ENCODE measurements around the gene TPSD1.
A peak's percentile ranks its signal among the peaks of the same experiment; 100 is the strongest.
"Not testable (repeated sequence)": the region's sequence is repeated elsewhere in the genome, so short reads cannot be mapped to it uniquely, and the experiment has no call there.

Gene TPSD1

DNA sequence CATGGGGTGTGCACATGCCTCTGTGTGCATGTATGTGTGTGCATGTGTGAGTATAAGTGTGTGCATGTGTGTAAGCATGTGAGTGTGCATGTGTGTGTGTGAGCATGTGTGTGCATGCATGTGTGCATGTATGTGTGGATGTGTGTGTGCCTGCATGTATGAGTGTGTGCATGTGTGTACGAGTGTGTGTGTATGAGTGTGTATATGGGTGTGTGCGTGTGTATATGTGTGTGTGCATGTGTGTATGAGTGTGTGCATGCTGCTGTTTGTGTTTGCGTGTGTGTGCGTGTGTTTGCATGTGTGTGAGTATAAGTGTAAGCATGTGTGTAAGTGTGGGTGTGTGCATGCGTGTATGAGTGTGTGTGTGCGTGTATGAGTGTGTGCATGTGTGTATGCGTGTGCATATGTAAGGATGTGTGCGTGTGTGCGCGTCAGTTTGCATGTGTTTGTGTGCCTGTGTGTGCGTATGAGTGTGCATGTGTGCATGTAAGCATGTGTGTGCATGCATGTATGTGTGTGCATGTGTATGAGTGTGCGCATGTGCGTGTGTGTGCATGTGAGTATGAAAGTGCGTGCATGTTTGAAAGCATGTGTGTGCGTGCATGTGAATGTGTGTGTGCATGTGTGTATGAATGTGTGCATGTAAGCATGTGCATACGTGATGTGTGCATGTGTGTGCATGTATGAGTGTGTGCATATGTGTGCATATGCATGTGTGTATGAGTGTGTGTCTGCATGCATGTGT is 8.6 kb downstream of the TPSD1 start:
- no peak overlapping the region for H3K27ac ChIP-seq
- intact Hi-C loops (cut with DNase I; ENCODE audit: low total_unique reads): no loop called here

GRCh38 chr16:1265090-1265630 is 9.3 kb downstream of the TPSD1 start:
- no peak overlapping the region for H3K27ac ChIP-seq
- no peak for DNase-seq
- no peaks in the 10 kb centered on the region for H3K36me3 ChIP-seq
- H3K9me3 ChIP-seq: no peaks in the 10 kb centered on the region
- intact Hi-C loops (cut with DNase I; ENCODE audit: low total_unique reads): no loop called here
- H3K4me1 ChIP-seq: peaks cover 0 to 7% (median 0%) of the 10 kb centered on the region in 4 donors
- peaks cover 0 to 62% of the 10 kb centered on the region in 2 donors for H3K27me3 ChIP-seq
- TF ChIP-seq, protein P1, sequence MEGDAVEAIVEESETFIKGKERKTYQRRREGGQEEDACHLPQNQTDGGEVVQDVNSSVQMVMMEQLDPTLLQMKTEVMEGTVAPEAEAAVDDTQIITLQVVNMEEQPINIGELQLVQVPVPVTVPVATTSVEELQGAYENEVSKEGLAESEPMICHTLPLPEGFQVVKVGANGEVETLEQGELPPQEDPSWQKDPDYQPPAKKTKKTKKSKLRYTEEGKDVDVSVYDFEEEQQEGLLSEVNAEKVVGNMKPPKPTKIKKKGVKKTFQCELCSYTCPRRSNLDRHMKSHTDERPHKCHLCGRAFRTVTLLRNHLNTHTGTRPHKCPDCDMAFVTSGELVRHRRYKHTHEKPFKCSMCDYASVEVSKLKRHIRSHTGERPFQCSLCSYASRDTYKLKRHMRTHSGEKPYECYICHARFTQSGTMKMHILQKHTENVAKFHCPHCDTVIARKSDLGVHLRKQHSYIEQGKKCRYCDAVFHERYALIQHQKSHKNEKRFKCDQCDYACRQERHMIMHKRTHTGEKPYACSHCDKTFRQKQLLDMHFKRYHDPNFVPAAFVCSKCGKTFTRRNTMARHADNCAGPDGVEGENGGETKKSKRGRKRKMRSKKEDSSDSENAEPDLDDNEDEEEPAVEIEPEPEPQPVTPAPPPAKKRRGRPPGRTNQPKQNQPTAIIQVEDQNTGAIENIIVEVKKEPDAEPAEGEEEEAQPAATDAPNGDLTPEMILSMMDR (IDR thresholded peaks at IDR 0.05): no peak
- no peak overlapping the region for H3K4me3 ChIP-seq

More for the DNA sequence above, 8.6 kb downstream of the TPSD1 start:
- DNase-seq: no peak
- H3K9me3 ChIP-seq: no peaks in the 10 kb centered on the region
- H3K36me3 ChIP-seq: no peaks in the 10 kb centered on the region
- TF ChIP-seq, protein P1 (IDR thresholded peaks at IDR 0.05): no peak
- H3K4me1 ChIP-seq: peaks cover 0 to 8% (median 0%) of the 10 kb centered on the region in 4 donors
- H3K4me3 ChIP-seq: no peak overlapping the region
- peaks cover 0 to 64% of the 10 kb centered on the region in 2 donors for H3K27me3 ChIP-seq

DNA sequence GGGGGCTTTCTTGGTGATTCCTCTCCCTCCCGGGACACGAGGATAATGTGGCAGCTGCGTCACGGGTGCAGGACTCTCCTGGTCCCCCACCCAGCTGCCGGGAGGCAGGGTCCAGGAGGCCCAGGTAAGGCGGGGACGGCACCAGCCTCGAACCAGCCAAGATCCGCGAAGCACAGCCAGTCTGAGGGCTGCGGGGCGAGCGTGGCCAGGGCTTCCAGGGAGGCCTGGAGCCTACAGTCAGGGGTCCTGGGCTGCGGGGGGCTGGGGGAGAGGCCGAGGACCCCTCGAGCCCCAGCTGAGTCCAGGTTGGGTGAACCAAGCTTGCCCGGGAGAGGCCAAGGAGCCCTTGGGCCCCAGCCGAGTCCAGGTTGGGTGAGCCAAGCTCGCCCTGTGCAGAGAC is 10.0 kb downstream of the TPSD1 start:
- no peak for DNase-seq
- H3K27me3 ChIP-seq: peaks cover 0 to 57% of the 10 kb centered on the region in 2 donors
- no peaks in the 10 kb centered on the region for H3K36me3 ChIP-seq
- no peak overlapping the region for H3K27ac ChIP-seq
- intact Hi-C loops (cut with DNase I; ENCODE audit: low total_unique reads): no loop called here
- H3K4me3 ChIP-seq: no peak overlapping the region
- TF ChIP-seq, protein P1 (IDR thresholded peaks at IDR 0.05): no peak
- peaks cover 0 to 7% (median 0%) of the 10 kb centered on the region in 4 donors for H3K4me1 ChIP-seq
- H3K9me3 ChIP-seq: no peaks in the 10 kb centered on the region

DNA sequence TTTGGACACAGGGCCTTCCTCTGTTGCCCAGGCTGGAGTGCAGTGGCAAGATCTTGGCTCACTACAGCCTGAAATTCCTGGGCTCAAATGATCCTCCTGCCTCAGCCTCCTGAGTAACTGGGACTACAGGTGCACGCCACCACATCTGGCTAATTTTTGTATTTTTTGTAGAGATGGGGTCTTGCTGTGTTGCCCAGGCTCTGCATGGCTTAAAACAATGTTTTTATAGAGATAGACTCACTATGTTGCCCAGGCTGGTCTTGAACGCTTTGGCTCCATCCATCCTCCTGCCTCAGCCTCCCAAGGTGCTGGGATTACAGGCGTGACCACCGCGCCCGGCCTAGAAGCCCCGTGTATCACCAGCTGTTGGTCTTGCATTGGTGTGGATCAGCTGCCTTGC is 13.5 kb downstream of the TPSD1 start:
- H3K27me3 ChIP-seq: peaks cover 0 to 57% of the 10 kb centered on the region in 2 donors
- H3K4me3 ChIP-seq; DNase-seq; H3K9me3 ChIP-seq; intact Hi-C loops (cut with DNase I; ENCODE audit: low total_unique reads); H3K4me1 ChIP-seq; H3K36me3 ChIP-seq; H3K27ac ChIP-seq: not testable (repeated sequence)

DNA sequence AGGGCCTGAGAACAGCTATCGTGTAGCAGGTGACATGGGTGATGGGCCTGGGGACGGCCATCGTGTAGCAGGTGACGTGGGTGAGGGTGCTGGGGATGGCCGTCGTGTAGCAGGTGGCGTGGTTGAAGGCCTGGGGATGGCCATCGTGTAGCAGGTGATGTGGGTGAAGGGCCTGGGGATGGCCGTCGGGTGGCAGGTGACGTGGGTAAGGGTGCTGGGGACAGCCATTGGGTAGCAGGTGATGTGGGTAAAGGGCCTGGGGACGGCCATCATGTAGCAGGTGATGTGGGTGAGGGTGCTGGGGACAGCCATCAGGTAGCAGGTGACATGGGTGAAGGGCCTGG is 15.5 kb downstream of the TPSD1 start:
- no peaks in the 10 kb centered on the region for H3K36me3 ChIP-seq
- peaks cover 0 to 8% (median 5%) of the 10 kb centered on the region in 4 donors for H3K4me1 ChIP-seq
- H3K4me3 ChIP-seq: no peak overlapping the region
- TF ChIP-seq, protein P1 (IDR thresholded peaks at IDR 0.05): no peak
- DNase-seq: no peak
- no peaks in the 10 kb centered on the region for H3K9me3 ChIP-seq
- intact Hi-C loops (cut with DNase I; ENCODE audit: low total_unique reads): loop anchor here (10.0 kb wide), 1 partner anchor 237 kb away; no protein-coding TSS in a partner anchor
- peaks cover 0 to 63% of the 10 kb centered on the region in 2 donors for H3K27me3 ChIP-seq
- H3K27ac ChIP-seq: no peak overlapping the region

GRCh38 chr16:1271724-1272413 is 16.0 kb downstream of the TPSD1 start:
- H3K9me3 ChIP-seq, H3K4me1 ChIP-seq, H3K27ac ChIP-seq, H3K36me3 ChIP-seq, H3K4me3 ChIP-seq: not testable (repeated sequence)
- intact Hi-C loops (cut with DNase I; ENCODE audit: low total_unique reads): loop anchor here (10.0 kb wide), 1 partner anchor 237 kb away; no protein-coding TSS in a partner anchor
- peak in 1 of 2 donors; percentile 68 for DNase-seq
- H3K27me3 ChIP-seq: peaks cover 0 to 63% of the 10 kb centered on the region in 2 donors

All from tibial artery (tissue), 4 donors.